RWPE1 (cell line): ENCODE results near the gene PRR35.

Source experiments
- CTCF ChIA-PET: fragments of 350-600 bp; sonication (Branson Sonifier 250); formaldehyde crosslinking; extraction: SDS; loops from one replicate; lab custom pipeline; 2021; lab: Yijun Ruan, JAX
- POLR2A ChIA-PET: fragments of 400-600 bp; formaldehyde crosslinking; extraction: SDS; loops from one replicate; lab custom pipeline; 2020; ENCODE audit warnings: antibody characterized with exemption; ENCODE audit not compliant: low non-redundant PET; lab: Yijun Ruan, JAX
- DNase-seq: peaks from one replicate; pipeline ENCODE4 v3.0.0; 2012; ENCODE audit warnings: low spot score
- H3K27ac ChIP-seq: fragments of 450-650 bp; 2 replicates; pipeline ENCODE4 v1.5.1; 2017
- CTCF ChIP-seq: fragments of 450-650 bp; conservative IDR thresholded peaks from 2 replicates; pipeline ENCODE4 v1.5.1; 2017; ENCODE audit warnings: low read depth, mild to moderate bottlenecking

The PRR35 gene

GRCh38 chr16:533391-534123 lies 26.6 kb upstream of the PRR35 start:
- ChIA-PET POLR2A (no interaction called here), CTCF (interaction anchor here (0.5 to 0.6 kb wide), 2 partner anchors 38 to 107 kb away, joined by 3 read pairs; no protein-coding TSS in a partner anchor)
- peak overlapping the region; percentile 96 for H3K27ac ChIP-seq
- no peak for DNase-seq
- TF ChIP-seq CTCF = no peak

GRCh38 chr16:534135-534534 lies 26.1 kb upstream of the PRR35 start:
- DNase-seq = no peak
- H3K27ac ChIP-seq = peak overlapping the region; percentile 96
- POLR2A ChIA-PET = no interaction called here
- CTCF ChIA-PET = interaction anchor here (0.5 to 0.6 kb wide), 3 partner anchors 77 to 358 kb away, joined by 3 to 4 read pairs (median 3); no protein-coding TSS in a partner anchor
- TF ChIP-seq CTCF = no peak

GRCh38 chr16:534856-535445 lies 25.2 kb upstream of the PRR35 start:
- ChIA-PET POLR2A (no interaction called here), CTCF (interaction anchor here (0.5 to 0.6 kb wide), 2 partner anchors 359 to 983 kb away, joined by 3 read pairs; no protein-coding TSS in a partner anchor)
- DNase-seq = no peak
- peak overlapping the region; percentile 96 for H3K27ac ChIP-seq
- no peak for TF ChIP-seq CTCF

- ChIA-PET POLR2A (no interaction called here), CTCF (interaction anchor here (0.5 to 0.6 kb wide), 2 partner anchors 114 to 982 kb away, joined by 3 read pairs; partner anchors contain the start of gene WDR90)
- peak; percentile 69 for DNase-seq
- H3K27ac ChIP-seq = peak overlapping the region; percentile 96
- TF ChIP-seq CTCF = no peak
Measured at GRCh38 chr16:535446-536405, 24.5 kb upstream of the PRR35 start.

GRCh38 chr16:536746-537145 lies 23.4 kb upstream of the PRR35 start:
- DNase-seq = no peak
- TF ChIP-seq CTCF = no peak
- H3K27ac ChIP-seq = peak overlapping the region; percentile 96
- POLR2A ChIA-PET = interaction anchor here (0.6 kb wide), 1 partner anchor 10 kb away, joined by 3 read pairs; no protein-coding TSS in a partner anchor
- CTCF ChIA-PET = interaction anchor here (0.5 to 1.0 kb wide), 2 partner anchors 11 to 117 kb away, joined by 3 to 4 read pairs; no protein-coding TSS in a partner anchor
